Frontal cortex (tissue), 4 donors: ENCODE results near the gene HNRNPUL1. TPM values are rescaled to one million over a fixed set of nuclear protein-coding genes. Genes with fewer than 3 reads are reported as not detected.

ENCODE experiments used
- DNase-seq, 2 donors: peaks; one replicate each; pipeline ENCODE4 v3.0.0; 2012; ENCODE audit warnings: low spot score in 2 of 2
- FAIRE-seq: peaks from 2 replicates; lab custom pipeline; 2012; peaks lifted over from hg19 to GRCh38; lab: Jason Lieb, UNC
- total RNA-seq: library from RNA; depleted of rRNA; stranded (reverse); fragments of >200 nt; gene quantifications from one replicate; pipeline ENCODE4 v1.2.3, GENCODE V29; 2014
- donor health status: control.
- donor health status: control.
- donor health status: control.

Gene HNRNPUL1
- total RNA-seq, 1 donor from 2014 or later, result 51.8 TPM

- DNase-seq (no peak), FAIRE-seq (no peak)
Measured at GRCh38 chr19:41305927-41306793, 42.0 kb downstream of the HNRNPUL1 start.

DNA sequence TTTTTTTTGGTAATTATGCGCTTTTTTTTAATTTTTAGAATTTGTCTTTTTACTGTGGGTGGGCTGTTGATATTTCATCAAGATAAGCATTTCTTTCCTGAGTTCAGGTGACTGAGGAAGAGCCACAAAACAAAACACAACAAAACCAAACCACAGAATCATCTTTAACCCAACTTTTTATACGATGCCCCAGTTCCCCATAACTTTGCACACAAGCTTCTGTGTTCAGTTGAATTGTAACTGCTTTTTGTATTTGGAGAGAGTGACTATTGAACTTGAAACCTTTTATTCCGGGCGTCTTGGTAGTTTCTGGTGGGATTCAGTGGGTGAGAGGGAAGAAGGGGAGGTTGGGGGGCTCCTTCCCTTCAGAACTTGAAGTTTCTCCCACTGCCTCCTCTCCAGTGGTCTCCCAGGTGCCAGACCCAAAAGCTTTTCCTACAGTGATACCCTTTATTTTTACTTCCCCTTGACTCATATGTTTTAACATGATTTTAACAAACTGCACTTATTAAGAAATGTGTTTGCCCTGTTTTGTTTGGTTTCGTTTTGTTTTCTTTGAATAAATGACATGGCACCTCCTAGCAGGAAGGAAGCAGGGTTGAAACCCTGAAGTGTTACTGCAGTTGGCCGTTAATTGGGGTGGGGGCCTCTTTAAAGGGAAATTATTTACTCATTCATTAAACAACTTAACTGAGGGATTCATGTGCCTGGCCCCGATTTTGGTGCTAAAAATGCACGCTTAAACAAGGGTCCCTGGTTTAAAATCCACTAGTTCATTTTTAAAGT is 43.1 kb downstream of the HNRNPUL1 start:
- FAIRE-seq, result no peak
- DNase-seq, result no peak

DNA sequence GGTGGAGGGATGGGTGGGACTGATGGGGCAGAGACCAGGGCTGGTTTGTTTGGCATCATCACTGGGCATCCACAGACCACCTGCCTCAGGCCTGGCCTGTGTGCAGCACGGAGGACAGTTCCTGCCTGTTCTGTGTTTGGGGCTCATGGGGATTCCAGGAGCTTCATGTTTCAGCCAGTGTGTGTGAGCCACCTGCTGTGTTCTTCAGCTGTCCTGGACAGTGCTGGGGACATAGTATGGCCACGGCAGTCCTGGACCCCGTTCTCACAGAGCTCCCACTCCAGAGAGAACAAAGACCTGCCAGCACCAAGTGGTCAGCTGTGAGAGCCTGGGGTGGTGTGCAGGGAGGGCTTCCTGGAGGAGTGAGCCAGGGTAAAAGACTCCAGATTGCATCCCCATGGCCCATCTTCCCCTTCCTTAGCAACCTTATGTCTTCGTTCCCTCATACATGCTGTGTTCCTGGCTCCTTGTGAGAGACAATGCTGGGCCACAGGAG is 43.8 kb downstream of the HNRNPUL1 start:
- no peak for FAIRE-seq
- no peak for DNase-seq

- DNase-seq (peak; percentile 78 to 80), FAIRE-seq (no peak)
Measured at GRCh38 chr19:41308450-41309179, 44.4 kb downstream of the HNRNPUL1 start.

DNA sequence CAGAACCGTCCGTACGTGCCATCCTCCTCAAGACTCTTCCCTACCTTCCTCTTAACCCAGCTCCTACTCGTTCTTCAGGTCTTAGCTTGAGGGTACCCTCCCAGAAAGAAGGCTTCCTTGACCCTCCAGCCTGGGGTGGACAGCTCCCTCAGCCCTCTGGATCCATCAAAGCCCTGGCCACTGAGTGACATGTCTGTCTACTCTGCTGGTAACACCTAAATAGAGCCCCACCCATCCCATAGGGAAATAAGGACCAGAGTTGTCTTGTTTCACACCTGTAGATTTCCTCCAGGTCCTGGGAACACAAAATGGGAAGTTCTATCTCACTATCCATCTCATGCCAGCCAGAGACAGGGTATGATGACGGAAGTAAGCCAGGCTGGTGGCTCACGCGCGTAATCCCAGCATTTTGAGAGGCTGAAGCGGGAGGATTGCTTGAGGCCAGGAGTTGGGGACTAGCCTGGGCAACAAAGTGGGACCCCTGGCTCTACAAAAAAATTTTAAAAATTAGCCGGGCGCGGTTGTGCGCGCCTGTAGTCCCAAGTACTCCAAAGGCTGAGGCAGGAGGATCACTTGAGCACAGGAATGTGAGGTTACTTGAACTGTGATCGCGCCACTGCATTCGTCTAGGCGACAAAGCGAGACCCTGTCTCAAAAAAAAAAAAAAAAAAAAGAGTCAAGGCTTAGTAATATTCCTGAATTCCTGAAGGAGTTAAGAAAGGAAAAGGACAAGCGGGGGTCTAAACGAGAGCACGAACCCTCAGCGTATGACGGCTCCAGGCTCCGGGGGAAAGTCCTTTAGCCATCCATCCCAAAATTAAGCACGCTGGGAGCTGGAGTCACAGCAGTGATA is 45.2 kb downstream of the HNRNPUL1 start:
- FAIRE-seq, result no peak

GRCh38 chr19:41310033-41310831 is 46.1 kb downstream of the HNRNPUL1 start, which contains the start of gene CCDC97:
Gene CCDC97, plus strand, starts transcription at chr19:41310172. Its CDS starts 139 bp downstream, at chr19:41310311.
- DNase-seq (peak; percentile 87 to 88), FAIRE-seq (no peak)

More for the DNA sequence above, 45.2 kb downstream of the HNRNPUL1 start:
- DNase-seq, result no peak

GRCh38 chr19:41311072-41311471 is 46.9 kb downstream of the HNRNPUL1 start:
- FAIRE-seq, result no peak
- no peak for DNase-seq

- DNase-seq, result no peak
- FAIRE-seq, result no peak
Measured at GRCh38 chr19:41311613-41312012, 47.4 kb downstream of the HNRNPUL1 start.

DNA sequence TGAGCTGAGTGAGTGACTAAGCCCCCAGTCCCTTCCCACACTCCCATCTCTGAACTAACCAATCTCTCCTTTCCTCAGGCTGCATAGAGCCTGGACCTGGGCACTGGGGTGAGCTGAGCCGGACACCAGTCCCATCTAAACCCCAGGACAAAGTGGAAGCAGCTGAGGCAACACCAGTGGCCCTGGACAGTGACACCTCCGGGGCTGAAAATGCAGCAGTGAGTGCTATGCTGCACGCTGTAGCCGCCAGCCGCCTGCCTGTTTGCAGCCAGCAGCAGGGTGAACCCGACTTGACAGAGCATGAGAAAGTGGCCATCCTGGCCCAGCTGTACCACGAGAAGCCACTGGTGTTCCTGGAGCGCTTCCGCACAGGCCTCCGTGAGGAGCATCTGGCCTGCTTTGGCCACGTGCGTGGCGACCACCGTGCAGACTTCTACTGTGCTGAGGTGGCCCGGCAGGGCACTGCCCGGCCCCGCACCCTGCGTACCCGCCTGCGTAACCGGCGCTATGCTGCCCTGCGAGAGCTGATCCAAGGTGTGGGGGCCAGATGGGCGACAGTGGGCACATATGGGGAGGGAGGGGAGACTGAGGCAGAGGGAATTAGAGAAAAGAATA is 52.2 kb downstream of the HNRNPUL1 start:
- no peak for DNase-seq
- FAIRE-seq, result no peak

GRCh38 chr19:41318696-41319499 is 54.7 kb downstream of the HNRNPUL1 start:
- DNase-seq (no peak), FAIRE-seq (no peak)

GRCh38 chr19:41319500-41320184 is 55.5 kb downstream of the HNRNPUL1 start:
- DNase-seq, result no peak
- FAIRE-seq, result no peak

DNA sequence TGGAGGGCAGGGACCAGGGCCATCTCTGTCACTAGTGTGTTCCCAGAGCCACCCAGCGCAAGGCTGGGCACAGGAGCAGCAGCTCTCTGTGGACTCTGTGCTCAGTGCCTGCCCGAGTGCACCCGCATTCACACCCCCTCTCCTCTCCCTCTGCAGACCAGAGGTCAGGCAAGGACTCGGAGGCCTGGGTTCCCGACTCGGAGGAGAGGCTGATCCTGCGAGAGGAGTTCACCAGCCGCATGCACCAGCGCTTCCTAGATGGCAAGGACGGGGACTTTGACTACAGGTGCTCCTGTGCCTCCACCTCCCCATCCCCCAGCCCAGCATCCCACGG is 56.0 kb downstream of the HNRNPUL1 start:
- no peak for DNase-seq

DNA sequence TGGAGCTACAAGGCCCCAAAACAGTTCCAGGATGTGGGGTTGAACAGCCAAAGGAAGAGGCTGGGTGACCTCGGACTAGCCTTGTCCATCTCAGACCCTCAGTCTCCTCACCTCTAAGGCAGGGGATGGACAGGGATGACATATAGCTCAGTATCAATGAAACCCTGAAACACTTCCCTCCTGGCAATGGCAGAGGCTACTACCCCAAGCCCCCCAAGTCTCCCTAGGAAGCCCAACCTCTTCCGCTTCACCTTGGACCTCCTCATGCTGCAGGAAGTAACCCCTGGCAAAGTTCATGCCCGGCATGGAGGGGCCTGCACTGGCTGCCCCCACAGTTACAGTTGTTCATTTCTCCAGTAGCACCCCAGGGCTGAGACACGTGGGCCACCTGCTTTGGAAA is 56.4 kb downstream of the HNRNPUL1 start:
- FAIRE-seq (no peak), DNase-seq (no peak)

More for the DNA sequence above, 56.0 kb downstream of the HNRNPUL1 start:
- no peak for FAIRE-seq

- DNase-seq (no peak), FAIRE-seq (no peak)
Measured at GRCh38 chr19:41321204-41321599, 57.0 kb downstream of the HNRNPUL1 start.

- no peak for FAIRE-seq
Measured at GRCh38 chr19:41321600-41322270, 57.6 kb downstream of the HNRNPUL1 start.

DNA sequence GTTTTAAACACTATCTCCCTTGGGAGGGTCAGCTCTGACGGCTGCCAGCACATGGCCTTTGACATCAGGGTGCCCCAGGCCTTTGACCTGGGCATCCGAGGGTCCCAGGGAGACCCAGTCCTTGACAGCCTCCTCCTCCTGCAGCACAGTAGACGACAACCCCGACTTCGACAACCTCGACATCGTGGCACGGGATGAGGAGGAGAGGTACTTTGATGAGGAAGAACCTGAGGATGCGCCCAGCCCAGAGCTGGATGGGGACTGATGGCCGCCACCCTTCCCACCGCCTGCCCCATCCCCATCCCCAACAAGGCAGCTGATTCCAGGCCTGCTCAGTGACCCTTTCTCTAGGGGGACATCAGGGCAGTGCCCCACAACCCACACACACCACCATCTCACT is 58.3 kb downstream of the HNRNPUL1 start:
- DNase-seq (no peak), FAIRE-seq (no peak)

More at GRCh38 chr19:41321600-41322270, 57.6 kb downstream of the HNRNPUL1 start:
- no peak for DNase-seq
